Measurements from ENCODE around the gene VPS33B. TPM values are rescaled to one million over a fixed set of nuclear protein-coding genes. Genes with fewer than 3 reads are reported as not detected.

The VPS33B gene
- total and polyA plus RNA-seq, 8 donors: 4.2 to 18.9 (median 6.2) TPM

- ATAC-seq (no peak), FAIRE-seq (no peak), DNase-seq (no peak)
- Histone ChIP-seq H3K27me3 (peaks cover 0 to 5% (median 0%) of the 10 kb centered on the region in 4 donors), H3K9me3 (no peaks in the 10 kb centered on the region), H3K36me3 (no peaks in the 10 kb centered on the region), H3K27ac (no peak overlapping the region), H3K4me1 (no peaks in the 10 kb centered on the region), H3K4me3 (no peak overlapping the region)
- no peak for TF ChIP-seq CTCF (IDR thresholded peaks at IDR 0.05)
- WGBS, 2 donors: 82% methylated on average over 2 of the region's 2 CpGs
- intact Hi-C loops (cut with DNase I): no loop called here
Measured at GRCh38 chr15:91067036-91067435, 44.6 kb upstream of the VPS33B start.

DNA sequence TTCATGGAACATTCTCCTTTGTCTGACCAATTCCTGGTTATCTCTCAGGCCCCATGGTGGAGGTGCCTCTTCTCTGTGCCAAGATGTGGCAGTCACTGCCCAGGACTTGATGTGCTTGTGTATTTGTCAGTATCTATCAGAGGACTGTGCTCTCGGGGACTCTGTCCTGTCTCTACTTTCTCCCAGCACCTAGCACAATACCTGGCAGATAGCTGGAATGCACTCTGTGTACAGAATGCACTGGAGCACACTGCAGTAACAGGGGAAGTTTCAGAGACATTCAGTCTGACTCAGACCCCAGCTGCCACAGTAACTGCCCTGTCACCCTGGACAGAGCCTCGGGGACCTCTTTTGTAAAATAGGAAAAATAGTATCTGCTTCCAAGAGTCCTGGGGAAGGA is 43.1 kb upstream of the VPS33B start:
- H3K36me3 ChIP-seq: no peaks in the 10 kb centered on the region
- H3K4me3 ChIP-seq: no peak overlapping the region
- H3K4me1 ChIP-seq: no peaks in the 10 kb centered on the region
- DNase-seq: no peak
- intact Hi-C loops (cut with DNase I): no loop called here
- ATAC-seq: no peak
- H3K9me3 ChIP-seq: no peaks in the 10 kb centered on the region
- H3K27ac ChIP-seq: no peak overlapping the region
- 65 to 70% methylated on average over 2 of the region's 2 CpGs for WGBS, 2 donors
- TF ChIP-seq CTCF (IDR thresholded peaks at IDR 0.05): no peak
- no peaks in the 10 kb centered on the region for H3K27me3 ChIP-seq
- FAIRE-seq: no peak

DNA sequence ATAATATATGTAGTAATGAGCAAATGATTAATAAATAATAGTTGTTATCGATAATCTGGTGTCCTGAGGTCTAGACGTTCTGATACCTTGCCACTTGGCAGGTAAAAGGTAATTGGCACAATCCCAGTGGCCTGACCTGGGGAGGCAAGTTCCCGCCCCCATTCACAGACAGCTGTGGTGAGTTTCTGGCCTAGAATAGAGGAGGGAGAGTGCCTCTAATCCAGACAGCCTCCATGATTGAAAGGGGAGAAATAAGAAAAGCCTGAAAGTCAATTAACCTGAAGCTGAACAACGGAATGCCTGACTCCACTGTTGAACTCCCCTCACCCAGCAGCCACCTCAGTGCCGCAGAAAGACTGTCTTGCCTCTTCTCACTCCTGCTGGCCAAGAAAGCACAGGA is 39.6 kb upstream of the VPS33B start:
- no peaks in the 10 kb centered on the region for H3K27me3 ChIP-seq
- ATAC-seq (peak in 2 of 4 donors; percentile 19 to 38), FAIRE-seq (no peak), DNase-seq (no peak)
- no peak for TF ChIP-seq CTCF (IDR thresholded peaks at IDR 0.05)
- no peaks in the 10 kb centered on the region for H3K36me3 ChIP-seq
- H3K4me3 ChIP-seq: no peak overlapping the region
- no peaks in the 10 kb centered on the region for H3K4me1 ChIP-seq
- intact Hi-C loops (cut with DNase I): no loop called here
- H3K27ac ChIP-seq: no peak overlapping the region
- 28 to 38% methylated on average over 5 of the region's 5 CpGs for WGBS, 2 donors
- H3K9me3 ChIP-seq: no peaks in the 10 kb centered on the region

- H3K27me3 ChIP-seq: no peaks in the 10 kb centered on the region
- H3K36me3 ChIP-seq: no peaks in the 10 kb centered on the region
- ATAC-seq (no peak), DNase-seq (no peak), FAIRE-seq (no peak)
- no peaks in the 10 kb centered on the region for H3K9me3 ChIP-seq
- no peak overlapping the region for H3K4me3 ChIP-seq
- no peak overlapping the region for H3K27ac ChIP-seq
- TF ChIP-seq CTCF (IDR thresholded peaks at IDR 0.05): no peak
- no peaks in the 10 kb centered on the region for H3K4me1 ChIP-seq
- 77 to 88% methylated on average over 2 of the region's 2 CpGs for WGBS, 2 donors
- intact Hi-C loops (cut with DNase I): no loop called here
Measured at GRCh38 chr15:91061230-91061629, 38.8 kb upstream of the VPS33B start.

DNA sequence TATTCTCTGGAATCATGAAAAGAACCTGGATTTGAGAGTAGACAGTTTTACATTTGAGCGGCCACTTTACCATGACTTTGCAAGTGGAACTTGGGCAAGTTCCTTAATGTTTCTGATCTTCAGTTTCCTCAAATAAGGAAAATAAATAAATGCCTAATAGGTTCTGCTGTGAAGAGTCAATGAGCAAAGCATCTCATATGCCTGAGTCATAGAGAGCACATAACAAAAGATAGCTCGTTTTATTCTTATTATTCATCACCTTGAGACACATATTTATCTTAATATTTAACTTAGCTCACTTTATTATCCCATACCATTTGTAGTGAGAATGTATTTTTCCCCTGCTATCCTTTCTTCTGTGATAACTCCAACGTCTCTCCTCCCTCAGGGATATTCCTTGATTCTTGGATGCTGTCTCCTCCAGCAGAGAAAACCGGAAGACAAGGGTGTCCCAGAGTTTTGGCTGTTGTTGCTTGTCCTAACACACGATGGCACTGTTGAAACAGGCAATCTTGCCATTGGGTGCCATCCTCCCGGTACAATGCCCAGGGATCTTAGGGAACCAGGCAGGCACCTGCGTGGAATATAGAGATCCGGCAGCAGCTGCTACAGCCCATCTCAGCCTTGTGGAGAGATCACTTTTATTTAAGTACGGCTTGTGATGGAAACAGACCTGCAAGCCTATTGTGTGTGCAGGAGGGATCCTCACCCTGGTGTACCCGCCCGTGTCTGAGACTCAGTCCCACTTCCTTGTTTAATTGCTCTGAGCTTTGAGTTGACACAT is 33.3 kb upstream of the VPS33B start:
- FAIRE-seq: no peak
- no peaks in the 10 kb centered on the region for H3K4me1 ChIP-seq
- no peak overlapping the region for H3K27ac ChIP-seq
- peak; percentile 19 to 65 (median 58) for TF ChIP-seq CTCF (IDR thresholded peaks at IDR 0.05)
- intact Hi-C loops (cut with DNase I): loop anchor here (2.0 to 10.0 kb wide), 4 partner anchors 167 to 219 kb away; no protein-coding TSS in a partner anchor
- no peaks in the 10 kb centered on the region for H3K27me3 ChIP-seq
- H3K36me3 ChIP-seq: no peaks in the 10 kb centered on the region
- no peaks in the 10 kb centered on the region for H3K9me3 ChIP-seq
- no peak overlapping the region for H3K4me3 ChIP-seq
- DNase-seq: peak in 5 of 6 donors; percentile 51 to 77 (median 56)
- WGBS, 2 donors: 20 to 21% methylated on average over 11 of the region's 11 CpGs
- peak; percentile 88 to 99 (median 98) for ATAC-seq
